Uterus (tissue), 4 donors: ENCODE results near the gene RELA. TPM values are rescaled to one million over a fixed set of nuclear protein-coding genes. Genes with fewer than 3 reads are reported as not detected.

Source experiments
- DNase-seq, 2 donors: peaks; one replicate each; pipeline ENCODE4 v3.0.0-alpha.2; 2019 to 2020
- H3K27ac ChIP-seq, 2 donors: fragments of 200-600 bp; sonication (generic); 1 replicate in 1 of 2; 2 replicates in 1 of 2; pipeline ENCODE4 v1.5.1; 2016 to 2018
- H3K27me3 ChIP-seq, 2 donors: fragments of 200-600 bp; sonication (generic); one replicate each; pipeline ENCODE4 v1.5.1; 2018 to 2019; ENCODE audit warnings: control low read depth in 1 of 2
- H3K36me3 ChIP-seq, 2 donors: fragments of 200-600 bp; sonication (generic); one replicate each; pipeline ENCODE4 v1.5.1; 2019; ENCODE audit warnings: control low read depth in 1 of 2
- H3K4me1 ChIP-seq, 2 donors: fragments of 200-600 bp; sonication (generic); one replicate each; pipeline ENCODE4 v1.5.1; 2018 to 2019; ENCODE audit warnings: control low read depth in 1 of 2
- H3K4me3 ChIP-seq, 2 donors: fragments of 200-600 bp; sonication (generic); 1 replicate in 1 of 2; 2 replicates in 1 of 2; pipeline ENCODE4 v1.5.1; 2018 to 2019; ENCODE audit warnings: mild to moderate bottlenecking in 1 of 2
- H3K9me3 ChIP-seq, 2 donors: fragments of 200-600 bp; sonication (generic); one replicate each; pipeline ENCODE4 v1.5.1; 2019; ENCODE audit warnings: control low read depth in 1 of 2
- POLR2A ChIP-seq, 2 donors: fragments of 450-650 bp; IDR thresholded peaks; one replicate each; pipeline ENCODE4 v1.6.1; 2016; ENCODE audit warnings: antibody characterized with exemption in 2 of 2, mild to moderate bottlenecking in 1 of 2, moderate library complexity in 1 of 2
- intact Hi-C: fragments of 100-400 bp; cut with DNase I; formaldehyde crosslinking; loops from one replicate; pipeline ENCODE4 v1.15.1; 2023; ENCODE audit warnings: low total_unique reads
- total RNA-seq, 4 donors: library from RNA; depleted of rRNA in 3 of 4; stranded (reverse); fragments of >200 nt in 3 of 4; gene quantifications; one replicate each; pipeline versions ENCODE4 v1.1.0 to v1.2.4, GENCODE V29; 2014 to 2023
- TF ChIP-seq, protein P1 (sequence below), 4 experiments: fragments of 200-600 bp in 2 of 4; fragments of 450-650 bp in 2 of 4; sonication (generic) in 2 of 4; IDR thresholded peaks; one replicate each; pipeline ENCODE4 v1.5.1; 2016 to 2019; ENCODE audit warnings: antibody characterized with exemption in 4 of 4, mild to moderate bottlenecking in 2 of 4, moderate library complexity in 1 of 4
- donor health status: DM: yes; HTN: yes; CAD: no.

The RELA gene
- total RNA-seq, 4 donors from 2014 or later, result 6.7 to 97.1 (median 36.5) TPM

DNA sequence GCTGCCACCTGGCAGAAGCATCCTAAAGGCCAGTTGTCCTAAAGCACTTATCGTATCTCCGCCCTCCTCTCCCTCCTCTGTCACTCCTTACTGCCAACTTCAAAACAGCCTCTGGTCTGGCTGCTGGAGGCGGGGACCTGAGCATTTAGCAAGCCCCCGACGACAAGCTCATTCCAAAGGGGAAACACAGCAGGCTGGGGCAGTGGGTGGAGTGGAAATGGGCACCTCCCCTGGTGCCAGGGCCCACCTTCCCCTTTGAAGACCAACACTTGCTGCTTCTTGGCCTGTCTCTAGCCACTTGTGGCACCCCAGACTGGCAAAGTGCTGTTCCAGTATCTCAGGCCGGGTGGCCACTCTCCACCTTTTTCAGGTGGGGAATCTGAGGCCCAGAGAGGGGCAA is 52.3 kb downstream of the RELA start:
- Histone ChIP-seq H3K36me3 (no peaks in the 10 kb centered on the region), H3K9me3 (no peaks in the 10 kb centered on the region), H3K27me3 (no peaks in the 10 kb centered on the region), H3K27ac (peak overlapping the region; percentile 86 to 87), H3K4me3 (no peak overlapping the region), H3K4me1 (peaks cover 0 to 12% of the 10 kb centered on the region in 2 donors)
- DNase-seq, result no peak
- TF ChIP-seq, protein P1, sequence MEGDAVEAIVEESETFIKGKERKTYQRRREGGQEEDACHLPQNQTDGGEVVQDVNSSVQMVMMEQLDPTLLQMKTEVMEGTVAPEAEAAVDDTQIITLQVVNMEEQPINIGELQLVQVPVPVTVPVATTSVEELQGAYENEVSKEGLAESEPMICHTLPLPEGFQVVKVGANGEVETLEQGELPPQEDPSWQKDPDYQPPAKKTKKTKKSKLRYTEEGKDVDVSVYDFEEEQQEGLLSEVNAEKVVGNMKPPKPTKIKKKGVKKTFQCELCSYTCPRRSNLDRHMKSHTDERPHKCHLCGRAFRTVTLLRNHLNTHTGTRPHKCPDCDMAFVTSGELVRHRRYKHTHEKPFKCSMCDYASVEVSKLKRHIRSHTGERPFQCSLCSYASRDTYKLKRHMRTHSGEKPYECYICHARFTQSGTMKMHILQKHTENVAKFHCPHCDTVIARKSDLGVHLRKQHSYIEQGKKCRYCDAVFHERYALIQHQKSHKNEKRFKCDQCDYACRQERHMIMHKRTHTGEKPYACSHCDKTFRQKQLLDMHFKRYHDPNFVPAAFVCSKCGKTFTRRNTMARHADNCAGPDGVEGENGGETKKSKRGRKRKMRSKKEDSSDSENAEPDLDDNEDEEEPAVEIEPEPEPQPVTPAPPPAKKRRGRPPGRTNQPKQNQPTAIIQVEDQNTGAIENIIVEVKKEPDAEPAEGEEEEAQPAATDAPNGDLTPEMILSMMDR (IDR thresholded peaks at IDR 0.05), result no peak
- TF ChIP-seq POLR2A (IDR thresholded peaks at IDR 0.05), result no peak
- intact Hi-C loops, result no loop called here

GRCh38 chr11:65609665-65610064 is 53.1 kb downstream of the RELA start:
- peak overlapping the region; percentile 17 to 86 for H3K27ac ChIP-seq
- no peak overlapping the region for H3K4me3 ChIP-seq
- no peaks in the 10 kb centered on the region for H3K36me3 ChIP-seq
- DNase-seq, result no peak
- no peaks in the 10 kb centered on the region for H3K27me3 ChIP-seq
- intact Hi-C loops, result loop anchor here (10.0 kb wide), 1 partner anchor 235 kb away; no protein-coding TSS in a partner anchor
- TF ChIP-seq, protein P1 (IDR thresholded peaks at IDR 0.05), result no peak
- TF ChIP-seq POLR2A (IDR thresholded peaks at IDR 0.05), result no peak
- peaks cover 0 to 12% of the 10 kb centered on the region in 2 donors for H3K4me1 ChIP-seq
- no peaks in the 10 kb centered on the region for H3K9me3 ChIP-seq

- H3K4me1 ChIP-seq, result peaks cover 0 to 12% of the 10 kb centered on the region in 2 donors
- DNase-seq, result no peak
- no peak for TF ChIP-seq POLR2A (IDR thresholded peaks at IDR 0.05)
- TF ChIP-seq, protein P1 (IDR thresholded peaks at IDR 0.05), result no peak
- intact Hi-C loops, result loop anchor here (10.0 kb wide), 1 partner anchor 234 kb away; no protein-coding TSS in a partner anchor
- H3K27me3 ChIP-seq, result no peaks in the 10 kb centered on the region
- no peak overlapping the region for H3K4me3 ChIP-seq
- no peaks in the 10 kb centered on the region for H3K9me3 ChIP-seq
- H3K36me3 ChIP-seq, result no peaks in the 10 kb centered on the region
- H3K27ac ChIP-seq, result peak overlapping the region in 1 of 2 donors; percentile 86
Measured at GRCh38 chr11:65609229-65609628, 53.5 kb downstream of the RELA start.

DNA sequence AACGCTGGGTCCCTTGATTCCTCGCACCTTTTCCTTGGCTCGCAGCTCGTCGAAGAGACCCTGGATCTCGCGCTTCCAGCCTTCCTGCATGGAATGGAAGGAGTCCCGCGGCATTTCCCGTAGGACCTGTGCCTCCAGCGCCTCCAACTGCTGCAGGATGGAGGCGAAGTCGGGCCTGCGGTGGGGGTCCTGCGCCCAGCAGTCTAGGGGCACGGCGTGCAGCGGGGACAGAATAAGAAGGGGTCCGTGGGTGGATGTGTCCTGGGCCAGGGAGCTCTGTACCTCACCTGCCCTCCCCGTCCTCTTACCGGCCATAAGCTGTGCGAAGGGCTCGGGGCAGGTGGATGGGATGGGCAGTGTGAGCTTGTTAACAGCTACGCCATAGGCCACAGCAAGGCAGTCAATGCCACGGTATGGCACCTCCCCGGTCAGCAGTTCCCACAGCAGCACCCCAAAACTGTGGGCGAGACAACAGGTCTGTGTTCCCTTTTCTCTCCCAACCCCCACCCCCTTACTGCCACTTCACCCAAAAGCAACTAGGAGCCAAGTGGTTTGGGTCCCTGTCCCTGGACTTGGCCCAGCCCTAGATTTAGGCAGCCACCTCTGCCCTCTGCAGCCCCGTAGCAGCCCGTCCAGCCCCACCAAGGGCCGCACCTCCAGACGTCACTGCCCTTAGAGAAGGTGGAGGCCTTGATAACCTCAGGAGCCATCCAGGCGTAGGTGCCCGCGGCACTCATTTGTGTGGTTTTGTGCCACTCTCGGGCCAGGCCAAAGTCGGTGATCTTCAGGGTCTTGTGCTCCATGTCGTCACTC is 54.9 kb downstream of the RELA start:
- H3K27me3 ChIP-seq, result no peaks in the 10 kb centered on the region
- no peaks in the 10 kb centered on the region for H3K9me3 ChIP-seq
- peak overlapping the region; percentile 6 to 83 for H3K27ac ChIP-seq
- TF ChIP-seq, protein P1 (IDR thresholded peaks at IDR 0.05), result no peak
- no peak for TF ChIP-seq POLR2A (IDR thresholded peaks at IDR 0.05)
- intact Hi-C loops, result loop anchor here (10.0 kb wide), 1 partner anchor 233 kb away; no protein-coding TSS in a partner anchor
- no peak for DNase-seq
- no peaks in the 10 kb centered on the region for H3K36me3 ChIP-seq
- H3K4me1 ChIP-seq, result peaks cover 0 to 6% of the 10 kb centered on the region in 2 donors
- H3K4me3 ChIP-seq, result peak overlapping the region in 1 of 2 donors; percentile 31
